HEK293T (cell line): Measurements from ENCODE around the gene STRIP1.

ENCODE experiments used
- BHLHE40 ChIP-seq: fragments of 450-650 bp; IDR thresholded peaks from 2 replicates; pipeline ENCODE4 v1.6.1; 2016; ENCODE audit warnings: mild to moderate bottlenecking, moderate library complexity, borderline replicate concordance
- LEF1 ChIP-seq: fragments of 450-650 bp; IDR thresholded peaks from 2 replicates; pipeline ENCODE4 v1.6.1; 2017; ENCODE audit warnings: mild to moderate bottlenecking, borderline replicate concordance
- SP1 ChIP-seq: fragments of 450-650 bp; IDR thresholded peaks from 2 replicates; pipeline ENCODE4 v1.6.1; 2017
- TARDBP ChIP-seq: fragments of 450-650 bp; IDR thresholded peaks from 2 replicates; pipeline ENCODE4 v1.6.1; 2016

GRCh38 chr1:110055493-110056284, 21.3 kb downstream of the STRIP1 start:
- TF ChIP-seq SP1: no peak
- TF ChIP-seq BHLHE40: no peak
- TF ChIP-seq TARDBP: no peak
- no peak for TF ChIP-seq LEF1
